Activated CD8-positive, alpha-beta memory T cell treated with anti-CD3 and anti-CD28 coated beads, Interleukin-2, amount 10 ng/mL, durations not matched to agents 7 days and 5 days (primary cell): ENCODE measurements around the gene NHLRC4. TPM values are rescaled to one million over a fixed set of nuclear protein-coding genes. Genes with fewer than 3 reads are reported as not detected.

Experiments used
- ATAC-seq: fragments of 150-1000 bp; cut with Tn5 transposase; one replicate; pipeline ENCODE4 v1.10.0; 2021; ENCODE audit warnings: moderate library complexity
- CTCF ChIA-PET: fragments of 350-600 bp; sonication (Branson Sonifier 250); formaldehyde crosslinking; loops from one replicate; lab custom pipeline; 2021; ENCODE audit warnings: antibody characterized with exemption; lab: Charles Lee
- DNase-seq: peaks from one replicate; pipeline ENCODE4 v3.0.0-alpha.2; 2020
- H3K27ac Mint-ChIP-seq: one replicate; pipeline ENCODE4 v1.8.0; 2021; ENCODE audit warnings: mild to moderate bottlenecking, mixed read lengths
- H3K27me3 Mint-ChIP-seq: one replicate; pipeline ENCODE4 v1.8.0; 2021; ENCODE audit warnings: mixed read lengths
- H3K36me3 Mint-ChIP-seq: one replicate; pipeline ENCODE4 v1.8.0; 2021; ENCODE audit warnings: mild to moderate bottlenecking, mixed read lengths
- H3K4me1 Mint-ChIP-seq: one replicate; pipeline ENCODE4 v1.8.0; 2021; ENCODE audit warnings: mixed read lengths
- H3K4me3 Mint-ChIP-seq: one replicate; pipeline ENCODE4 v1.8.0; 2021; ENCODE audit warnings: mild to moderate bottlenecking, moderate library complexity, mixed read lengths
- H3K9me3 Mint-ChIP-seq: one replicate; pipeline ENCODE4 v1.8.0; 2022; ENCODE audit warnings: low read depth, mixed read lengths
- total RNA-seq, 2 experiments: library from RNA; stranded (reverse); gene quantifications; one replicate each; pipeline ENCODE4 v1.2.3, GENCODE V29; 2021

NHLRC4 gene
- total RNA-seq, 2 experiments from 2014 or later: 0.94 to 1.2 TPM

DNA sequence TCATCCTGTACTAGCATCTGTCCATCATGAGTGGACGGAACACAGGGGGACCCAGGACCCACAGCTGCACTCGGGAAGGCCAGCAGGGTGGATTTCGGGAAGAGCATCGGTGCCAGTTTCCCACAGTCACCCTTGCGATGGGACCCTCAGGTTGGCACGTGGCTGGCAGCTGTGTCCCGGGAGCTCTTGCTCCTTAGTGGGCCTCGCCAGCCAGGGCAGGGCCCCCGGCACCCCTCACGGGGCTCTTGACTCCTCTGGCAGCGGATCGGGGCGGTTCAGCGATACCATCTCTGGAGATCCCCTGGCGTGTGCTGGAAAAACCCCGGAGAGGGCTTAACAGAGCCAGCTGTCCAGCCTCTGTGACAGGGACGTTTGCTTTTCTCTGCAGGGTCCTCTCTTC, 30.1 kb upstream of the NHLRC4 start:
- no peak for ATAC-seq
- no peaks in the 10 kb centered on the region for H3K9me3 Mint-ChIP-seq
- peaks cover 12% of the 10 kb centered on the region for H3K36me3 Mint-ChIP-seq
- peaks cover 2% of the 10 kb centered on the region for H3K4me1 Mint-ChIP-seq
- CTCF ChIA-PET: no interaction called here
- H3K4me3 Mint-ChIP-seq: no peak overlapping the region
- H3K27me3 Mint-ChIP-seq: no peaks in the 10 kb centered on the region
- no peak overlapping the region for H3K27ac Mint-ChIP-seq
- no peak for DNase-seq

DNA sequence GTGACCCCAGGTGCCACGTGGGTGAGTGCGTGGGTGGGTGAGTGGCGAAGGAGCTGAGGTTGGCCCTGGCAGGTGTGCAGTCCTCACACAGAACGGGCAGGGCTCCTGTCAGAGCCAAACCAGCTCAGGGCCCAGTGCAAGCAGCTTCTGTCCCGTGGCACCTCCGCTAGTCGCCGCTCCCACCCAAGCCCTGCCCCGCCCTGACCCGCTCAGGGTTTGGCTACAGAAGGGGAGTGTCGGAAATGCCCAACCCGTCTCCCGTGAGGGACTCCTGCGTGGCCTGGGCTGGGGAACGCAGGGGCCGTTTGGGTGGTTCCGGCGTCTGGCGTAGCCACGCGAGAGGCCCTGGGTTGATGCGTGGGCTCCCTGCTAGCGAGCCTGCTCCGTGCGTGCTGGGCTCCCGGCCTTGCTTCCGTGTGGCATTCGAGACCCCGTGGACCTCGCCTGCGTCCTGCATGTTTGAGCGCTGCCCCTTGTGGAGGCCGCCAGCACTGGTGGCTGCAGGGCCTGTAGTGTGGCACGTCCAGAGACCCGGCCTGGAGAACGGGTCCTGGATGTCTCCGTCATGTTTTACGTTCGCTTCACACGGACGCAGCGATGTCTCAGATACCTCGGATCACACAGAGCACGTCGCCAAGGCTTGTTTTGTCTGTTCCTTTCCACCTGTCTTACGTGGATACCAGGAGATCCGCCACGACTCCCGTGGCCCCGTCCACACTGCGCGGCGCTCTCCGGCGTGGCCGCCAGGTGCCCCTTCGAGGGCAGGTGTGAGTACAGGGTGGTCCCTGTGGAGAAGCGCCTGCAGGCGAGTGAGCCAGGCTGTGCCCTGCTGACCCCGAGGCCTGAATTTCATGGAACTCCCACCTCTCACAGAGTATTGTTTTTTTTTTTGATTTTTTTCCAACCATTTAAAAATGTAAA, 29.1 kb upstream of the NHLRC4 start:
- DNase-seq (no peak), ATAC-seq (no peak)
- H3K27ac Mint-ChIP-seq: no peak overlapping the region
- peaks cover 5% of the 10 kb centered on the region for H3K4me1 Mint-ChIP-seq
- CTCF ChIA-PET: no interaction called here
- H3K9me3 Mint-ChIP-seq: no peaks in the 10 kb centered on the region
- no peaks in the 10 kb centered on the region for H3K27me3 Mint-ChIP-seq
- H3K36me3 Mint-ChIP-seq: peaks cover 16% of the 10 kb centered on the region
- H3K4me3 Mint-ChIP-seq: no peak overlapping the region

DNA sequence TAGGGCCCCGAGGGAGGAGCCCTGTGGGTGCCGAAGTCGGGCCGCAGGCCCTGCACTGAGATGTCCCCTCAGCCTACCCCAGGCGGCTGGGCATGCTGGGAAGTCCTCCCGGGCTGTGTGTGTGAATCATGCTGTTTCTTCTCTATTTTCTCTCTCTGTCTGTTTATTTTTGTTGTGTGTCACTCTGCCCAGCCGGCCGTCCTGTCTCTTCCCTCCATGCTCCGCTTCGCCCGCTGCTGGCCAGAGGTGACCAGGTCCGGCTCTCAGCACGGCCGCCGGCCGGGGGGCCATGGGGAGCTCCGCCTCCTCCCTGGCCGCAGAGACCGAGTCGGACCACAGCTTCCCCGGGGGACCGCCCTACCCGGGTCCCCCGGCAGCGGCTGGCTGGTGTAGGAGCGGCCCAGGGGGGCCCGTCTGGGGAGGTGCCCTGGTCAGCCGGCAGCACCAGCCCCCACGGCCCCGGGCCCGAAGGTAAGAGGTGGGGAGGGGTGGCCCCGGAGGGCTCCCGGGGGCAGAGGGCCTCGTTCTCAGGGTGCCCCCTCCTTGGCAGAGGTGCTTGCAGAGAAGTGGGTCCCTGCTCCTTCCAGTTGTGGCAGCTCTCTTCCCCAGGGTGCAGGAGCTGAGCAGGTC, 26.8 kb upstream of the NHLRC4 start:
- Mint-ChIP-seq H3K4me3 (no peak overlapping the region), H3K36me3 (peaks cover 16% of the 10 kb centered on the region), H3K27ac (no peak overlapping the region), H3K4me1 (peaks cover 5% of the 10 kb centered on the region), H3K9me3 (no peaks in the 10 kb centered on the region), H3K27me3 (no peaks in the 10 kb centered on the region)
- ATAC-seq (no peak), DNase-seq (no peak)
- CTCF ChIA-PET: no interaction called here

DNA sequence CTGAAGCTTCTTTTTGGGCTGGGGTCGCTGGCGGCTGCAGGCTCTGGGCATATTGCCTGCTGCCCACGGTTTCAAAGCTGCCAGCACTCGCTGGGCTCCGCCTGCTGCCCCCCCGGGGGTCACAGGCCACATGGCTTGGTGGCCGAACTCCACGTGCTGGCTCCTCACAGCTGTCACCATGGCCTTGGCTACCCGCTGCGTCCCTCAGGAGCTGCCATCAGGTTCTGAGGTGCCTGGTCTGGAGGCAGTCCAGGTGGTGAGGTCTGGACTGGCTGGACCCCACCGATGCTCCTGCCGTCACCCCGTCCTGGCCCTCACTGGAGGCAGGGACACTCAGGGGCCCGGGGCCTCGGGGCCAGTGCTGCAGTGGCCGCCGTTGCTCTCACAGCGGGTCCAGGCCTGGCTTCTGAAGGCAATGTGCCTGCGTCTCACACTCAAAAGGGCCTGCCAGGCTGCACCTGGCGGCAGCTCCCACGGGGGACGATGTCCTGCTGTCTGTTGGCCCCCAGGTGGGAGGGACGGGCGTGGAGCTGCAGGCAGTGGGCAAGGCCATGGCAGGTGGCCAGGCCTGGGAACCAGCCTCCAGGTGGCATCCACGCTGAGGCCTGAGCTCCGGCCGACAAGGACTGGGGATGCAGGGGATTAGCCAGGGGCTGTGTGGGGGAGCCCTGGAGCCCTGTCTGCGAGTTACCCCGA, 26.0 kb upstream of the NHLRC4 start:
- Mint-ChIP-seq H3K9me3 (no peaks in the 10 kb centered on the region), H3K4me1 (peaks cover 5% of the 10 kb centered on the region), H3K36me3 (peaks cover 16% of the 10 kb centered on the region), H3K27ac (no peak overlapping the region), H3K27me3 (no peaks in the 10 kb centered on the region), H3K4me3 (no peak overlapping the region)
- DNase-seq (no peak), ATAC-seq (no peak)
- CTCF ChIA-PET: no interaction called here

DNA sequence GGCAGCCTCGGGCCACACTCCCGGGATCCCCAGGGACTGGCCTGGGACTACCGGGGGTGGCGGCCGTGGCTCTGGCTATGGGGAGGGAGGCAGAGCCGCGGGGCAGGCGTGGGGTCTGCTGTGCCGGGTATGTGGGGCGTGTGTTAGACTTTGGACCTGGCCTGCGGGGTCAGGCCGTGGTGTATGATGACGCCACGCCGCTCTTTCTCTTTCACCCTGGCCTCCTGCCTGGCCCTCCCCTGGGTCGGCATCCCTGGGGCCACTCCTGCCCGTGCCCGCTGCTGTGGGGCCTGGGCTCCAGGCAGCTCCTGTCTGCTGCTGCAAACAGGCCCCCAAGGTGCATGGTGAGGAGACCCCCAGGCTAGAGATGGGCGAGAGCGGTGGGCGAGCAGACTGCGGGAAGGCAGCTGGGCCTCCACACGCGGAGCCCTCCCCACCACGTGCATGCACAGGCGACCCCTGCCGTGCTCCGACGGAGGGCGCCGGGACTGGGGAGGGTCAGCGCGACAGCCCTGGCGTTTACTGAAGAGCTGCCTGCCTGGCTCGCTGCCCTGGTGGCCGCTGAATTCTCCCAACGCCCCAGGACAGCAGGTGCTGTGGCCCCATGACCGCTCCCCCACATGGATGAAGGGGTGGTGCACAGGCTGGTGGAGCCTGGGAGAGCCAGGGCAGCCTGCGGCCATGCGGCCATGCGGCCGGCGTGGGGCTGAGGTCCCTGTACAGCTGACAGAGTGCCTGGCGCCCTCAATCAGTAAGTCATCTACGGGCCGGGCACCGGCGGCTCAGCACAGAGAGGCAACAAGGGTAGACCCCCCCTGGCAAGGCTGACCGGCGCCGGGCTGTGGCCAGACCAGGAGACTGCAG, 23.3 kb upstream of the NHLRC4 start:
- CTCF ChIA-PET: no interaction called here

DNA sequence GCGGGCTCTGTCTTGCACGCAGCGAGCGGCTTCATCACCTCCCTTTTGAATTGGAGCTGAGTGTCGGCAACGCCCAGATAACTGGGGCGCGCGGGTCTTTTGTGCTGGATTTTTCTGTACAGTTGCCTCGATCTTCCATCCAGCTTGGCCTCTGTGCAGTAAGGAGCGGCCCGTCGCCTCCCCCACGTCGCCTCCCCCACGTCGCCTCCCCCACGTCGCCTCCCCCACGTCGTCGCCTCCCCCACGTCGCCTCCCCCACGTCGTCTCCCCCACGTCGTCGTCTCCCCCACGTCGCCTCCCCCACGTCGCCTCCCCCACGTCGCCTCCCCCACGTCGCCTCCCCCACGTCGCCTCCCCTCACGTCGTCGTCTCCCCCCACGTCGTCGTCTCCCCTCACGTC, 22.3 kb upstream of the NHLRC4 start:
- H3K4me1 Mint-ChIP-seq: peaks cover 8% of the 10 kb centered on the region
- CTCF ChIA-PET: no interaction called here
- H3K27me3 Mint-ChIP-seq: no peaks in the 10 kb centered on the region
- no peaks in the 10 kb centered on the region for H3K9me3 Mint-ChIP-seq
- ATAC-seq (no peak), DNase-seq (no peak)
- H3K27ac Mint-ChIP-seq: no peak overlapping the region
- H3K36me3 Mint-ChIP-seq: peaks cover 8% of the 10 kb centered on the region
- no peak overlapping the region for H3K4me3 Mint-ChIP-seq

More for the DNA sequence above, 23.3 kb upstream of the NHLRC4 start:
- no peak overlapping the region for H3K4me3 Mint-ChIP-seq
- DNase-seq (no peak), ATAC-seq (no peak)
- H3K27me3 Mint-ChIP-seq: no peaks in the 10 kb centered on the region
- H3K9me3 Mint-ChIP-seq: no peaks in the 10 kb centered on the region
- no peak overlapping the region for H3K27ac Mint-ChIP-seq
- H3K4me1 Mint-ChIP-seq: peaks cover 8% of the 10 kb centered on the region
- peaks cover 10% of the 10 kb centered on the region for H3K36me3 Mint-ChIP-seq

DNA sequence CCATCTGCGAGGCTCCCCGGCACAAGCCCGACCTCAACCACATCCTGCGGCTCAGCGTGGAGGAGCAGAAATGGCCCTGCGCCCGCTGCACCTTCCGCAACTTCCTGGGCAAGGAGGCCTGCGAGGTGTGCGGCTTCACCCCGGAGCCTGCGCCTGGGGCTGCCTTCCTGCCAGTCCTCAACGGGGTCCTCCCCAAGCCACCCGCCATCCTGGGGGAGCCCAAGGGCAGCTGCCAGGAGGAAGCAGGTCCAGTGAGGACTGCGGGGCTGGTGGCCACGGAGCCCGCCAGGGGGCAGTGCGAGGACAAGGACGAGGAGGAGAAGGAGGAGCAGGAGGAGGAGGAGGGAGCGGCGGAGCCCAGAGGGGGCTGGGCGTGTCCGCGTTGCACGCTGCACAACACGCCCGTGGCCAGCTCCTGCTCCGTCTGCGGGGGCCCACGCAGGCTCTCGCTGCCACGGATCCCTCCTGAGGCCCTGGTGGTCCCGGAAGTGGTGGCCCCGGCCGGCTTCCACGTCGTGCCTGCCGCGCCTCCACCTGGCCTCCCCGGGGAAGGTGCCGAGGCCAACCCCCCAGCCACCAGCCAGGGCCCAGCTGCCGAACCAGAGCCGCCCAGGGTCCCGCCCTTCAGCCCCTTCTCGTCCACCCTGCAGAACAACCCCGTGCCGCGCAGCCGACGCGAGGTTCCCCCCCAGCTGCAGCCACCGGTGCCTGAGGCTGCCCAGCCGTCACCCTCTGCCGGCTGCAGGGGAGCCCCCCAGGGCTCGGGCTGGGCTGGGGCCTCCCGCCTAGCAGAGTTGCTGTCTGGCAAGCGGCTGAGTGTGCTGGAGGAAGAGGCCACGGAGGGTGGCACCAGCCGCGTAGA, 19.7 kb upstream of the NHLRC4 start:
- no peaks in the 10 kb centered on the region for H3K27me3 Mint-ChIP-seq
- ATAC-seq: peak; percentile 62
- no peak overlapping the region for H3K4me3 Mint-ChIP-seq
- CTCF ChIA-PET: no interaction called here
- H3K4me1 Mint-ChIP-seq: peaks cover 5% of the 10 kb centered on the region
- H3K27ac Mint-ChIP-seq: no peak overlapping the region
- H3K9me3 Mint-ChIP-seq: no peaks in the 10 kb centered on the region
- peaks cover 3% of the 10 kb centered on the region for H3K36me3 Mint-ChIP-seq
- DNase-seq: peak; percentile 59

DNA sequence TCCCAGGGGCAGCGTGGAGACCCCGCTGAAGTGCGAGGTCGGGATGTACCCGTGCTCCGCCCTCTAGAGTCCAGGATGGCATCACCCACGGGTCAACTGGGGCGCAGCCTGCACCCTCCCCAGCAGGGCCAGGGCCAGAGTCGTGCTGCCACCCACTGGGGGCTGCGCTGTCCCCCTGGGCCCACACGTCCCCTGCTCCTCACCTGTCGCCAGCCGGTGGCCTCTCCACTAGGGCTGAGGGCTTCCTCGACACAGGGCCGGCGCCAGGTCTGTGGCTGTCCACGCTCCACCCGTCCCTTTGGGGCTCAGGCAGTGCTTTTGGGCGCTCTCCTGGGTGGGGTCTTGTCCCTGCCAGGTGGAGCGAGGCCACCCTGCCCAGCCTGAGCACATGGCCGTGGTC, 18.2 kb upstream of the NHLRC4 start:
- DNase-seq: no peak
- no peak overlapping the region for H3K4me3 Mint-ChIP-seq
- H3K9me3 Mint-ChIP-seq: no peaks in the 10 kb centered on the region
- H3K27me3 Mint-ChIP-seq: no peaks in the 10 kb centered on the region
- CTCF ChIA-PET: no interaction called here
- peaks cover 2% of the 10 kb centered on the region for H3K4me1 Mint-ChIP-seq
- no peak overlapping the region for H3K27ac Mint-ChIP-seq
- no peaks in the 10 kb centered on the region for H3K36me3 Mint-ChIP-seq
- no peak for ATAC-seq

DNA sequence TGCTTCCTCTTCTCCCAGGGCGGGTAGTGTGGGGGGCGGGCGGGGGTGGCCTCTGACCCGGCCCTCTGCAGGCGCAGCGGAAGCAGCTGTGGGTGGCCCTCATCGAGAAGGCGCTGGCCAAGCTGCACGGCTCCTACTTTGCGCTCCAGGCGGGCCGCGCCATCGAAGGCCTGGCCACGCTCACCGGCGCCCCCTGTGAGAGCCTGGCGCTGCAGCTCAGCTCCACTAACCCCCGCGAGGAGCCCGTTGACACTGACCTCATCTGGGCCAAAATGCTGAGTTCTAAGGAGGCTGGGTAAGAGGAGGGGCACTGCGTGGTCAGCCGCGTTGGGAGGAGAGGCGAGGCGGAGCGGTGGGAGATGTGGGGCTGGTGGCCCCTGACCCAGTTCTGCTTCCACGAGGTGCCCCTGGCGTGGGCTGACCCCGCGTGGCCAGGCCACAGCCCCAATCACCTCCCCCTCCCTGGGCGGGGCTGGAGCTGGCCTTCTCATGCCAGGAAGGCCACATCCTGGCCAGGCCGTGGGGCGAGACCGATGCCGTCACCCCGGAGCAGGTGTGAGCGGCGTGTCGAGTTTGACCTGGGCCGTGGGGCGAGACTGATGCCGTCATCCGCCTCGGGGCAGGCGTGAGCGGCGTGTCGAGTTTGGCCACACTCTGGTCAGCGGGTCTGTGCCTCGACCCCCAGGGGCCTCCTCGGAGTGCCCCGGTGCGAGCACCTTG, 17.1 kb upstream of the NHLRC4 start:
- no peaks in the 10 kb centered on the region for H3K36me3 Mint-ChIP-seq
- H3K27me3 Mint-ChIP-seq: no peaks in the 10 kb centered on the region
- CTCF ChIA-PET: no interaction called here
- no peak overlapping the region for H3K27ac Mint-ChIP-seq
- no peaks in the 10 kb centered on the region for H3K9me3 Mint-ChIP-seq
- H3K4me3 Mint-ChIP-seq: no peak overlapping the region
- H3K4me1 Mint-ChIP-seq: peaks cover 2% of the 10 kb centered on the region
- DNase-seq (no peak), ATAC-seq (no peak)

DNA sequence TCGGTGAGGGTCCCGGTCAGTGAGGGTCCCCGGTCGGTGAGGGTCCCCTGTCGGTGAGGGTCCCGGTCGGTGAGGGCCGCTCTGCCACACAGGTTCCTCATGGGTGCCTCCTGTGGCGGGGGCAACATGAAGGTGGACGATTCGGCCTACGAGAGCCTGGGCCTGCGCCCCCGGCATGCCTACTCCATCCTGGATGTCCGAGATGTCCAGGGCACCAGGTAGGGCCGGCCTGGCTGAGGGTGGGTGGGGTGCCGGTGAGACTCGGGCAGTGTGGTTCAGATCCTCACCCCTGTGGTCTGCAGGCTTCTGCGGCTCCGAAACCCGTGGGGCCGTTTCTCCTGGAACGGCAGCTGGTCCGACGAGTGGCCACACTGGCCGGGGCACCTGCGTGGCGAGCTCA, 15.6 kb upstream of the NHLRC4 start:
- DNase-seq (no peak), ATAC-seq (no peak)
- Mint-ChIP-seq H3K9me3 (no peaks in the 10 kb centered on the region), H3K36me3 (no peaks in the 10 kb centered on the region), H3K4me3 (no peak overlapping the region), H3K4me1 (peaks cover 2% of the 10 kb centered on the region), H3K27ac (no peak overlapping the region), H3K27me3 (no peaks in the 10 kb centered on the region)
- CTCF ChIA-PET: no interaction called here

DNA sequence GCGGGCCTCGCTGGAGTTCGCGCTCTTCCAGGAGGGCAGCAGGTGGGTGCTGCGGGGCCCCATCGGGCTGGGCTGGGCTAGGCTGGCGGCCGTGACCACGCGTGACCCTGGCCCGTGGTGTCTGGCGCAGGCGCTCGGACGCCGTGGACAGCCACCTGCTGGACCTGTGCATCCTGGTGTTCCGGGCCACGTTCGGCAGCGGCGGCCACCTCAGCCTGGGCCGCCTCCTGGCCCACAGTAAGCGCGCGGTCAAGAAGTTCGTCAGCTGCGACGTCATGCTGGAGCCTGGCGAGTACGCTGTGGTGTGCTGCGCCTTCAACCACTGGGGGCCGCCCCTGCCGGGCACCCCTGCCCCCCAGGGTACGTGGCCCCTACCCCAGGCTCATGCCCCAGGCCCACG, 14.6 kb upstream of the NHLRC4 start:
- ATAC-seq (no peak), DNase-seq (no peak)
- CTCF ChIA-PET: no interaction called here
- Mint-ChIP-seq H3K4me1 (no peaks in the 10 kb centered on the region), H3K9me3 (no peaks in the 10 kb centered on the region), H3K27me3 (no peaks in the 10 kb centered on the region), H3K36me3 (no peaks in the 10 kb centered on the region), H3K4me3 (no peak overlapping the region), H3K27ac (no peak overlapping the region)
